Measurements from ENCODE around the gene MPPED1.

MPPED1 gene

GRCh38 chr22:43550672-43551071 lies 138.9 kb downstream of the MPPED1 start:
- no peaks in the 10 kb centered on the region for H3K9me3 ChIP-seq (replicated peaks; ENCODE audit: low read length)
- H3K4me2 ChIP-seq (ENCODE audit: low read length): no peak overlapping the region
- no peaks in the 10 kb centered on the region for H3K4me1 ChIP-seq (ENCODE audit: control insufficient read depth, insufficient read depth, low read length)
- no peaks in the 10 kb centered on the region for H3K36me3 ChIP-seq (ENCODE audit: insufficient read depth, low read length)
- no peak overlapping the region for H3K9ac ChIP-seq (ENCODE audit: low read depth, low read length)
- H3K27me3 ChIP-seq (ENCODE audit: control insufficient read depth, insufficient read depth, low read length): no peaks in the 10 kb centered on the region
- no peak overlapping the region for H3K4me3 ChIP-seq (ENCODE audit: low read length)

- H3K9ac ChIP-seq (ENCODE audit: low read depth, low read length): no peak overlapping the region
- no peak overlapping the region for H3K4me3 ChIP-seq (ENCODE audit: low read length)
- no peak overlapping the region for H3K4me2 ChIP-seq (ENCODE audit: low read length)
- no peaks in the 10 kb centered on the region for H3K4me1 ChIP-seq (ENCODE audit: control insufficient read depth, insufficient read depth, low read length)
- H3K36me3 ChIP-seq (ENCODE audit: insufficient read depth, low read length): no peaks in the 10 kb centered on the region
- H3K9me3 ChIP-seq (replicated peaks; ENCODE audit: low read length): no peaks in the 10 kb centered on the region
- no peaks in the 10 kb centered on the region for H3K27me3 ChIP-seq (ENCODE audit: control insufficient read depth, insufficient read depth, low read length)
Measured at GRCh38 chr22:43553451-43554258, 141.8 kb downstream of the MPPED1 start.

- Histone ChIP-seq H3K4me1 (ENCODE audit: control insufficient read depth, insufficient read depth, low read length) (no peaks in the 10 kb centered on the region), H3K4me3 (ENCODE audit: low read length) (no peak overlapping the region), H3K9me3 (replicated peaks; ENCODE audit: low read length) (no peaks in the 10 kb centered on the region), H3K27me3 (ENCODE audit: control insufficient read depth, insufficient read depth, low read length) (no peaks in the 10 kb centered on the region), H3K9ac (ENCODE audit: low read depth, low read length) (no peak overlapping the region), H3K4me2 (ENCODE audit: low read length) (no peak overlapping the region), H3K36me3 (ENCODE audit: insufficient read depth, low read length) (no peaks in the 10 kb centered on the region)
Measured at GRCh38 chr22:43554259-43554636, 142.4 kb downstream of the MPPED1 start.

- Histone ChIP-seq H3K36me3 (ENCODE audit: insufficient read depth, low read length) (no peaks in the 10 kb centered on the region), H3K9ac (ENCODE audit: low read depth, low read length) (no peak overlapping the region), H3K27me3 (ENCODE audit: control insufficient read depth, insufficient read depth, low read length) (no peaks in the 10 kb centered on the region), H3K4me1 (ENCODE audit: control insufficient read depth, insufficient read depth, low read length) (no peaks in the 10 kb centered on the region), H3K4me3 (ENCODE audit: low read length) (no peak overlapping the region), H3K4me2 (ENCODE audit: low read length) (no peak overlapping the region), H3K9me3 (replicated peaks; ENCODE audit: low read length) (no peaks in the 10 kb centered on the region)
Measured at GRCh38 chr22:43554694-43555365, 143.0 kb downstream of the MPPED1 start.

GRCh38 chr22:43555561-43556515 lies 144.0 kb downstream of the MPPED1 start:
- H3K9ac ChIP-seq (ENCODE audit: low read depth, low read length): no peak overlapping the region
- no peaks in the 10 kb centered on the region for H3K9me3 ChIP-seq (replicated peaks; ENCODE audit: low read length)
- H3K27me3 ChIP-seq (ENCODE audit: control insufficient read depth, insufficient read depth, low read length): no peaks in the 10 kb centered on the region
- no peaks in the 10 kb centered on the region for H3K36me3 ChIP-seq (ENCODE audit: insufficient read depth, low read length)
- no peak overlapping the region for H3K4me2 ChIP-seq (ENCODE audit: low read length)
- H3K4me1 ChIP-seq (ENCODE audit: control insufficient read depth, insufficient read depth, low read length): no peaks in the 10 kb centered on the region
- no peak overlapping the region for H3K4me3 ChIP-seq (ENCODE audit: low read length)
